SH-SY5Y (cell line): ENCODE data around the gene UCP2.

Experiments
- GATA2 ChIP-seq: IDR thresholded peaks from 2 replicates; pipeline ENCODE4 v1.6.1; 2011; ENCODE audit warnings: mild to moderate bottlenecking, low read depth, low read length
- GATA3 ChIP-seq: IDR thresholded peaks from 2 replicates; pipeline ENCODE4 v1.6.1; 2011; ENCODE audit warnings: low read depth, mild to moderate bottlenecking, low read length, moderate library complexity

The UCP2 gene

GRCh38 chr11:73974604-73975478, 7.8 kb downstream of the UCP2 start:
- TF ChIP-seq GATA2 (no peak), GATA3 (no peak)

- TF ChIP-seq GATA2 (no peak), GATA3 (no peak)
Measured at GRCh38 chr11:73972620-73973449, 9.8 kb downstream of the UCP2 start.

- TF ChIP-seq GATA2 (no peak), GATA3 (no peak)
Measured at GRCh38 chr11:73972187-73972586, 10.5 kb downstream of the UCP2 start.

GRCh38 chr11:73971175-73971719, 11.4 kb downstream of the UCP2 start:
- TF ChIP-seq GATA2: no peak
- no peak for TF ChIP-seq GATA3

- no peak for TF ChIP-seq GATA2
- TF ChIP-seq GATA3: no peak
Measured at GRCh38 chr11:73969991-73970800, 12.4 kb downstream of the UCP2 start.

- TF ChIP-seq GATA2: no peak
- TF ChIP-seq GATA3: no peak
Measured at GRCh38 chr11:73969091-73969490, 13.6 kb downstream of the UCP2 start.

GRCh38 chr11:73968356-73968966, 14.2 kb downstream of the UCP2 start:
- no peak for TF ChIP-seq GATA2
- no peak for TF ChIP-seq GATA3

- TF ChIP-seq GATA3: no peak
- TF ChIP-seq GATA2: no peak
Measured at GRCh38 chr11:73965764-73966121, 16.9 kb downstream of the UCP2 start.

GRCh38 chr11:73965076-73965763, 17.4 kb downstream of the UCP2 start:
- TF ChIP-seq GATA3: no peak
- TF ChIP-seq GATA2: no peak

- TF ChIP-seq GATA3 (no peak), GATA2 (no peak)
Measured at GRCh38 chr11:73963861-73964260, 18.8 kb downstream of the UCP2 start.

- TF ChIP-seq GATA3 (no peak), GATA2 (no peak)
Measured at GRCh38 chr11:73962101-73962705, 20.4 kb downstream of the UCP2 start.

- TF ChIP-seq GATA3: no peak
- no peak for TF ChIP-seq GATA2
Measured at GRCh38 chr11:73961321-73961720, 21.3 kb downstream of the UCP2 start.
